ENCODE measurements around the gene USF3. TPM values are rescaled to one million over a fixed set of nuclear protein-coding genes. Genes with fewer than 3 reads are reported as not detected.

Gene USF3
- total RNA-seq, 1 donor from 2014 or later: 16.8 TPM

DNA sequence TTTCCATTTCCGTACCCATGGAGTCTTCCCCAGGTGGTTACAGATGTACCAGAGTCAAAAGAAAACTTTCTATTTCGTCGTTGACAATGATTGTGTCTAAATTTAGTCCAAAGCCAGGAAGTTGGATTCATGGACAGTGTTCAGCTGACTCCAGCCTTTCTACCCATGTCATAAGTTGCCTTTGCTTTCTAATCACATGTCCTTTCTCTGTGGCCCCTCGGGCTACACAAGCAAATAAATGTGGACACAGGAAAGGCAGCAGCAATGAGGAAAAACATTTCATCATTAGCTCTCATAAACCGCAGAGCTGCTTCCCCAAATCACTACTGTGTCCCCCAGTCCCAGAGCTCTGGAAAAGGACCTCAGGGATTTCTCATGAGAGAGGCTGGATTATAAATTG is 82.0 kb downstream of the USF3 start:
- intact Hi-C loops (cut with micrococcal nuclease): no loop called here

DNA sequence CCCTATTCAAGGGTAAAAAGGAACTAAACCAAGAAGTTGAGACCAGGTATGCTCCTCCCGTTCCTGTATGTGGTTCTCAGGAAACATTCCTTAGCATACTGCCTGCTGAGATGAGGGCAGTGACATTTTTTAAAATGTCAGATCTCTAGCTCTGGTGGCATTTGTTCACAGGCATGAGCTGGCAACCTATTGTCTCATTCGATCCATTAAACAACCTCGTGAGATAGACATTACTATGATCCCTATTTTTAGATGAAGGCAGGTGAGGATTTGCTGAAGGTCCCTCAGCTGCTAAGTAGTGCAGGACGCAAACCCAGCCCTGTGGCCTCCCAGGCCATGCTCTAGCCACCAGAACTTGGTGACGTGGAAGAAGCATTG is 89.2 kb downstream of the USF3 start:
- intact Hi-C loops (cut with micrococcal nuclease): loop anchor here (2.0 kb wide), 2 partner anchors 90 to 140 kb away; partner anchors contain the start of genes ATP6V1A, NAA50 and USF3

DNA sequence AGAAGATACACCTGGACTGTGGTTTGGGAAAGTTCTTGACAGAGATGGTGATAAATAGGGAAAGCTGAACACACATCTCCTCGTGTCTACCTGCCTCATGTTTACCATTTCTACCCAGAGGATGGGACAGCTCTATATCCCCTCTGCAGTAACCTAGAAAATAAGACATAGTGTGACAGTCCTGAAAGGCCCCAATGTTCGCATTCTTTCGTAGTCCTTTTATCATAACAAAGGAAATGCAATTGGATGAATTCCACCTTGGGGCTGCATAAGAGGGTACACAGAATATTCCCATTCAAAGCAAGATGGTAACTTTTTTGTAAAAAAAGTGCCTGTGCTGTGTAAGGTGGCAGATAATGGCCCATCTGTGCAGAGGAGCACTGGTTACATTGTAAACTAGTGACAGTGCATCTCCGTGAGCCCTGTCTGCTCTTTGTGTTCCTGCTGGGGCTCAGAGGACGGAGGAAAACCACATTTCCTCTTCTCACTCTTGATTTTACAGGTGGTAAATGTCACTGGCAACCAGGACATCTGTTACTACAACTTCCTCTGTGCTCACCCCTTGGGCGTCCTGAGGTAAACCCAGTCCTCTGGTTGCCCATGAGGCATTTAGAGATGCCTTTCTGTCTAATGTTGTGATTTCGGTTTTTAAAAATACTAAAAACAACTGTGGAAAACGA is 89.8 kb downstream of the USF3 start:
- intact Hi-C loops (cut with micrococcal nuclease): loop anchor here (2.0 kb wide), 2 partner anchors 90 to 140 kb away; partner anchors contain the start of genes ATP6V1A, NAA50 and USF3

DNA sequence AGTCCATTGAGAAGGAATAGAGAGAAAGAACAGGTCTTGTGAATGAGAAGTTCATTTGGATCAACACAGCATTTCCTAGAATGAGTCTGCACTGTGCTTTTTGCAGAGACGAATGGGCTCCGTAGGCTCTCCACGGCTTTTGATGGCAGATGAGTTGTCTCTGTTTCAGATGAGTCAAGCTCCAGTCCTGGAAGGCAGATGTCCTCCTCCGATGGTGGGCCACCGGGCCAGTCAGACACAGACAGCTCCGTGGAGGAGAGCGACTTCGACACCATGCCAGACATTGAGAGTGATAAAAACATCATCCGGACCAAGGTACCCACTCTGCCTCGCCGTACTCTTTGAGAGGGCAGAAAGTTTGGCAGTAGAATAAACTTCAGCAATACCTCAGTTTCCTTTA is 93.6 kb downstream of the USF3 start:
- intact Hi-C loops (cut with micrococcal nuclease): no loop called here

DNA sequence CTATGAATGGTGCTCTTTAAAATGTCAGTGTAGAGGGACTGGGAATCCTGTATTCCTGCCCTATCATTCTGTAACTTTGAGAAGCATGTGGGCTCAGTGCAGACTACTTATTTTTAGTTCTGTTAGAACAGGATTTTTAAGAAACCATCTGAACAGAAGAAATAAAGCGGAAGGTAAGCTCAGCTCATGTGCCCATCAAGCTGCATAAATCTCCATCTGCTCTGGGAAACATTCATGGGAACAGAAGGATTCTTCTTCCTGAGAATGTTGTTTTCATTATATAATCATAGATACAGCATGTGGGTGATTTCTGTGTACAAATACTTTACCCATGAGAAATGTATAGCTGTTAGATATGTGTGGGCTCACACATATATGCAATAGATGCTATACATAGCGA is 94.2 kb downstream of the USF3 start:
- intact Hi-C loops (cut with micrococcal nuclease): no loop called here

DNA sequence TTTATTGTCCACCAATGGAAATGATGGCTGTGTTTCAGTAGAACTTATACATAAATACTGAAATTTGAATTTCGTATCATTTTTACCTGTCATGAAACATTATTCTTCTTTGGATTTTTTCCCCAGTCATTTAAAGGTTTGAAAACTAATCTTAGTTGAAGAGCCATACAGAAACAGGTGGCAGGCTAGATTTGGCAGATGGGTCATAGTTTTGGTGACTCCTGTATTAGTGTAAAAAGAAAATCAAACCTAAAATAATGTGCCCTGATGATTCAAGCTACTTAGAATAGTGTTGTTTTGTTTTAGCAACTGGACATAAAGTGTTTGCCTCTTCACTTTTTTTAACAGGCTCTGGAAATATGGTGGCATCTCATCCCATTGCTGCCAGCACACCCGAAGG is 95.2 kb downstream of the USF3 start:
- intact Hi-C loops (cut with micrococcal nuclease): no loop called here

DNA sequence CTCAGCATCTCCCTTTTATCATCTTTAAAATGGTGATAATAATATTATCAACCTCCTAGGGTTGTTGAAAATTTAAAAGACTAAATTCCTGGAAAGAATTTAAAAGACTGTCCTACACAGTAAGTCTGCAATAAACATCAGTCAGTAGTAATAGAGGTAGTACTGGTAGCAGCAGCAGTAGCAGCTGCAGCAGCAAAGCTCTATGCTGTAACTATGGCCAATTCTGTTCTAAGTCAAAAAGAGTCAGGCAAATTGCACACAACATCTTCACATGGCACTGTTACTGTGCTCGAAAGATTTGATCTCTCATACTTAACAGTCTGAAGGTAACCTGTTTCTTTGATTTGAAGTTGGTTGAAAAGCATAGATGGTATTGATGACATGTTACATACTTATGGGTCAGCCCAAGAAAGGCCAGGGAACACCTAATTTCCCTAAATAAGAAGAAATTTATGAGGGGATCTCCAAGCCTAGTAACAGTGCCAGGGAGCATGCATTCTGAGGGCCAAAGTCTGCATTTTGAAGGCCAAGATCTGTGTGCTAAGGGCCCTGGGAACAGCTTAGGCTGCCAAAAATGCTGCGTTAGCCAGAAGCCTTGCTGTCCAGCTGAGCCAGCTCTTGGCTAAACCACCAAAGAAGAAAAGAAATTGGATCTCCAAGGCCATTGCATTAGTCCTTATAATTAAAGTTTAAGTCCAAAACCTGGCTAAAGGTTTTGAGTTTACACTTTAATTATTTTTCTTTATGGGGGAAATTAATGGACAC is 95.8 kb downstream of the USF3 start:
- intact Hi-C loops (cut with micrococcal nuclease): no loop called here

Other genes with a start within 250 kb of the USF3 start
- gene SPICE1, start 181.5 kb downstream of the USF3 start, total RNA-seq: 13.1 and 17.5 TPM in 2 replicates
- 15.5 and 17.6 TPM in 2 replicates for gene SIDT1, start 164.1 kb downstream of the USF3 start, total RNA-seq
- gene NAA50, start 49.6 kb upstream of the USF3 start, total RNA-seq: 118 and 120 TPM in 2 replicates
- gene ATP6V1A, start 50.4 kb upstream of the USF3 start, total RNA-seq: 39.0 and 40.9 TPM in 2 replicates
- gene GRAMD1C, start 142.1 kb upstream of the USF3 start, total RNA-seq: 0.23 and 0.32 TPM in 2 replicates

Measured in T-helper 2 cell treated with Interferon-gamma antibody and Interleukin-4, amounts not matched to agents 100 ng/mL and 5 ng/mL, for 36 hours (primary cell).